GM19239 (cell line): ENCODE results near the gene SMAD6.
"Not testable (repeated sequence)": the region's sequence is repeated elsewhere in the genome, so short reads cannot be mapped to it uniquely, and the experiment has no call there.

Experiments
- DNase-seq: peaks from one replicate; pipeline ENCODE4 v3.0.0; 2011; ENCODE audit warnings: low spot score; ENCODE audit not compliant: insufficient read length
- FAIRE-seq: peaks from 2 replicates; lab custom pipeline; 2011; peaks lifted over from hg19 to GRCh38; lab: Jason Lieb, UNC

Gene SMAD6

DNA sequence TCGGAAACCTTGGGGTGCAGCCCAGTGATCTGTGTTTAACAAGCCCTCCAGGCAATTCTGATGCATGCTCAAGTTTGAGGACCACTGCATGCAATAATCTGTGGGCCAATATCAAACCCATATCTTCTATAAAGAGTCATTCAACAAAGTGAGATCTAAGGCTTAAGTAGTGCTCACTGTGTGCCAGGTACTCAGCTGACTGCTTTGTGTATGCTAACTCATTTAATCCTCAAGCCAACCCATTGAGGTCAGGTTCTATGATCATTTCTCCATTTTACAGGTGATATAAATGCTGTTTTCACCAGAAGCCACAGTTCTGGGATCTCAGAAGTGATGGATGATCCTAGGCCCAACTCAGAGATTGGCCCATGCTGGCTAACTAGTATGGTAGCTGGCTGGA lies 101.7 kb downstream of the SMAD6 start:
- FAIRE-seq (no peak), DNase-seq (no peak)

DNA sequence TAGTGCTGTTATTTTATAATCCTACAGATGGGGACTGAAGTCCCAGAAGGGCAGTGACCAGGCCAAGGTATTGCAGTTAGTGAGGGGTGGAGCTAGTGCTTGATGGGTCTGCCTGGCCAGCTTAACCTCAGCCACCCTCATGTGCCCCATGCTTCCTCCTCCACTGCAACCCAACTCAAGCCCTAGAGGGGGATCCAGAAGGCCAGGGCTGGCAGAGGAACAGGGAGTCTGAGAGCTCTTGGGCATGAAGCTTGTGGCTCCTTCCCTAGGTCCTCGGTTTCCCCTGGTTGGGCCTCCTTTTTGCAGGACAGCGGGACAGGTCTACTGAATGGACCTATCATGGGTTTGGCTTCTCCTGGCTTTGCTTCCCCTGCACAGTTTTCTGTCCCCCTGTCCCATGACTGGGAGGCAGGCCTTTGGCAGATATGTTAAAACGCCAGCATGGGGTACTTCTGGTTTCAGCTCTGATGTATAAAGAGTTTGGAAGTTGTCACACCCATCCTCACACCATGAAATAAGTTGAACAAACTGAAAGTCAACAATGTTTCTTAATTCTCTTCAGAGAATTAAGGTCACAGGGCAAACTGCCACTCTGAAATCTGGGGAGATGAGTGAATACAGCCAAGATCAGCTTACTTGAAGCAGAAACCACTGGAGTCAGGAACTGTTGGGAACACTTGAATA lies 103.3 kb downstream of the SMAD6 start:
- DNase-seq, result no peak
- FAIRE-seq, result no peak

DNA sequence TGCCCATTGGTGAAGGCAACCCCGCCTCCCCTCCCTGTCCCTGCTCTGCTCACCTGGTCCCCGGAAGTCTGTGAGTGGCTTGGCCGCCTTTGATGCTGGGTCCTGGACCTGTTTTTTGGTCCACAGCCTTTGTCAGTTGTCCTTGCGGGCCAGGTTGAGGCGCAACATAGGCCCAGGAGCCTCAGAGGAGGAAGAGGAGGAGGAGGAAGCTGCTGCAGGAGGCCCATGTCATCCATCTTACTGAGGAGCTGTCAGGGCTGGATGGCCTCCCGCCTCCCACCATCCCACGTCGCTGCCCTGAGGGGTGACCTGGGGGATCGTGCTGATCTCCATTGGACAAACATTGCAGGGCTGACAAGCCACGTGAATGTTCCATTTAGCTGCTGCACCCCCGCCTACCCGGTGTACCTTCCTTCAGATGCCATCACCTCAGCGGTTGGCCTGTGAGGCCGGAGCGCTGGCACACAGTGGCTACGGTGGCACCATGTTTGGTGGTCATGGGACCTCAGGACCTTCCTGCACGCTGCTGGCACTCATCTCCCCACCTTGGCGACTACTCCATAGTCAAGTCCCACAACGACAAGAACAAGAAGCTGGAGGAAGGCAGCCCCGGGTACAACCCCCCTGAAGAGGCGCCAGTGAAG lies 106.3 kb downstream of the SMAD6 start:
- no peak for FAIRE-seq
- no peak for DNase-seq

DNA sequence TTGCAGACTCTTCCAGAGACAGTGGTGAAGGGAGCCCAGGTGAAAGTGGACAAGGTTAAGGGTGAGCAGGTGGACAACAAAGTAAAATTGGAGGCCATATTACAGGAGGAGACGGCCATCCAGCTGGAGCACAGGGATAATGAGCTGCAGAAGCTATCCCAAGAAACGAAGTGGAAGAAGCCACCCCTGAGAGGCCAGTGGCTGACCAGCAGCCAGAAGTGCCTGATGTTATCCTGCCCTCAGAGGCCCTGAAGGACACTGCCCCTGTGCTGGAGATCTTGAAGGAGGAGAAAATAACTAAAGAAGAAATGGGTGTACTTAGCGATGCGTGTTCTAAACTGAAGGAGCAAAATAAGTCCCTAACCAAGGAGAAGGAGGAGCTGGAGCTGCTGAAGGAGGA lies 107.6 kb downstream of the SMAD6 start:
- FAIRE-seq, result no peak
- DNase-seq, result no peak

DNA sequence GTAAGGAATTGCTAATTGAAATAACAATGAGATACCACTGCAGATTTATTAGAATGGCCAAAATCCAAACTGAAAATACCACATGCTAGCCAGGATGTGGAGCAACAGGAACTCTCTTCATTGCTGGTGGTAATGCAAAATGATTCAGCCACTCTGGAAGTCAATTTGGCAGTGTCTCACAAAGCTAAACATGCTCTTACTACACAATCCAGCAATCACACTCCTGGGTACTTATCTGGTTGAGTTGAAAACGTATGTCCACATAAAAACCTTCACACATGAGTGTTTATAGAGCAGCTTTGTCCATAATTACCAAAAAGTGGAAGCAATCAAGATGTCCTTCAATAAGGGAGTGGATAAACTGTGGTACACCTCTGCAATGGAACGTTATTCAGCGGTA lies 113.3 kb downstream of the SMAD6 start:
- no peak for DNase-seq
- no peak for FAIRE-seq

DNA sequence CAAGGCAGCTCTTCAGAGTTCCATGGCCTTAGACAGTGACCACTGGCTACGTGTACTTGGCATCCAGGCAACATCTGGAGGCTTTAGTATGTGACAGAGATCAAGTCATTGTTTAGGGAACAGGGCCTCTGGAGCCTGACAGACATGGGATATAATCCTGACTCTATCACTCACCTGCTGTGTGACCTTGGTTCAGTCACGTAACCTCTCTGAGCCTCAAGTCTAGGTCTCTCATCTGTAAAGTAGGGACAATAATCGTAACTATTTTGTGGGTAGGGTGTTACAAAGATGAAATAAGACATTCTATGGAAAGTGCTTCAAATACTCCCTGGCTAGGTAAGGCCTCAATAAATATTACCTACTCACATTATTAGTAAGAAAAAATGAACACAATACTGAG lies 114.2 kb downstream of the SMAD6 start:
- FAIRE-seq (no peak), DNase-seq (no peak)

DNA sequence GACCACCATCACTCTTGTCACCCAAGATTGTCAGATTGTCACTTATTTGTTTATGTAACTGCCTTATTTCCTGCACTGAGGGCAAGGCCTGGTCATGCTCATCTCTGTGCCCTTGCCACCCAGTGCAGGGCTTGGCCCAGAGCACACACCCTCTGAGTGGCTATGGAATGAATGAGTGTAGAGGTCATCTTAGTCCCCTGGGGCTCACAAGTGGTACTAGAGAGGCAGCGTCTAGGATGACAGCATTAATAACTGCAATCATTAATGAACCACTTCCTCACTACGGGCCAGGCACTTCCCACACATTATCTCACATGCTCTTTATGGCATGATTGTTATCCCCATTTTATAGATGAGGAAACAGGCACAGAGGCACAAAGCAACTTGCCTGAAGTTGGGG lies 117.0 kb downstream of the SMAD6 start:
- no peak for DNase-seq
- no peak for FAIRE-seq

DNA sequence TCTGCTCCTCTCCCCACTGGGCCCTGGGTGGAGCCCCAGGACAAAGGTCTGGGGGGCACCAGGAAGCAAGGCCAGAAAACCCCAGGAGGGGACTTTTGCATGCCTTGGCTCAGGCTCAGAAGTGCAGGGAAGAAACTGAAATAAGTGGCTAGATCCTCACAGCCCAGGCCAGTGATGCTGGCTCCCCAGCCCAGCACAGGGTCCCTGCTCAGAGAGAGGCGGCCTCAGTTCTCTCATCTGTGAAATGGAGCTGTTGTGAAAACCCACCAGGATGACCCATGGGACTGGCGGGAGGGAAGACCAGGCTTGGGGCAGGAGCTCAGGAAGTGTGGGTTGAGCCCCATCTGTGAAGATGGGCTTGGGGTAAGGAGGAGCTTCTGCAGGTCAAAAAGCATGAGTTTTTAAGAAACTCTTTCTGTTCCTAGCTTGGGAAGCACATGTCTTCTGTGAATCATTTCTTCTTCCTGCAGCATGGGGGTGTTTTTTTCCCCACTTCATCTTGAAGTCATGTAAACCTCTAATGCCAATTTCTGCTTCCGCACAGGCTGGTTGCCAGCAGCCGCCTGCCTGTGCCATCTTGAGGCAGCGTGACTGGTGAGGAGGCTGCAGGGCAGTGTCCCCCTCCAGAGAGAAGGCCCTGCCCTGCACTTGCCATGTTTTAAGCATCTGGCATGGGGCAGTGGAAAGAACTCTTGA lies 118.6 kb downstream of the SMAD6 start:
- no peak for DNase-seq
- no peak for FAIRE-seq

DNA sequence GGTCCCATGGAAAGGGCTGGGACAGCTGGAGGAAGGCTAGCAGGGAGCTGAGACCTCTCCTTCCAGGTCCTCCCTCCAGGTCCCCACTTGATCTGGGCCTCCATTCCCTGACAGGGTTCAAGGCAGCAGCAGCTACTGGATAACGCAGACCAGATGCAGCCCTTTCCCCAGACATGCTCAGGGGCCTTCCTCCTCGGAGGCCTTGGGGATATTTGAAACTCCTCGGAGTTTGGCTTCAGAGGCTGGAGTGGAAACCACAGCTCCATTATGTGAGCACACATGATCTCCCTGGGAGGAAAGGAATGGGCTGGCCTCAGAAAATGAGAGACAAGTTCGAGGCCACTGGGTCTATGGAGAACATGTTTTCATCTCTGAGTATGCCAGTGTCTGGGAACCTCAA lies 119.3 kb downstream of the SMAD6 start:
- DNase-seq (no peak), FAIRE-seq (no peak)

DNA sequence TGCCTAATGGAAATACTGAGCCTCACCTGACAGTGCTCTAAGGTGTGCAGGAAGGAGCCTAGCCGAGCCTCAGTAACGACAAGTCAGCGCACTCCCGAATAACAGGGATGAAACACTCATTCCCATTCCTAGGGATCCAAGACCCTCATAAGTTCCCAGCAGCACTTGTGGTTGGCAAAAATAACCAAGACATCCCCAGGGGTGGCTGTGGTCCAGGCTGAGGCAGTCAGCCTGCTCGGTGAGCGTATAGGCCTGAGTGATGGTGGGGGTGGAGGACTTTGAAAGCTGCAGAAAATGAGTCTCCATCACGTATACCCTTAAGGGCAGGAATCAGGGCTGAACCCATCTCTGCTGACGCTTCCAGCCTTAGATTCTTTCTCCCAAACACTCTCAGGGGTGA lies 120.1 kb downstream of the SMAD6 start:
- FAIRE-seq (no peak), DNase-seq (no peak)

DNA sequence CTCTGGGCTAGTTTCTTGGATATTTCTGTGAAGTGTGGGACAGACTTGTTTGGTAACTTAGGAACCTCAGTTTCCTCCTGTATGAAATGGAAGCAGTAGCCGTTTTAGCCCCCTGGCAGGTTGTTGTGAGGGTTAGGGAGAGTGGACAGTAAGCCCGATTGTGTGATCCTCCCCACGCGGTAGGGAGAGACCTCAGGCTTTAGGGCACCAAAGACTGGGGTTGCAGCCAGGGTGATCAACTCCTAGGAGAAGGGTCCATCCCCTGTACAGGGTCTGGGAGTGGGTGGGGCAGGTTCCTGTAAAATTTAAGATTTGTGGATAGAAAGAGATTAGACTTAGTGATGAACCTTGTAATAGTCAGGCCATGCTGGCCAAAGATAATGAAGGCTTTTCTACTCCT lies 120.5 kb downstream of the SMAD6 start:
- DNase-seq (no peak), FAIRE-seq (no peak)

DNA sequence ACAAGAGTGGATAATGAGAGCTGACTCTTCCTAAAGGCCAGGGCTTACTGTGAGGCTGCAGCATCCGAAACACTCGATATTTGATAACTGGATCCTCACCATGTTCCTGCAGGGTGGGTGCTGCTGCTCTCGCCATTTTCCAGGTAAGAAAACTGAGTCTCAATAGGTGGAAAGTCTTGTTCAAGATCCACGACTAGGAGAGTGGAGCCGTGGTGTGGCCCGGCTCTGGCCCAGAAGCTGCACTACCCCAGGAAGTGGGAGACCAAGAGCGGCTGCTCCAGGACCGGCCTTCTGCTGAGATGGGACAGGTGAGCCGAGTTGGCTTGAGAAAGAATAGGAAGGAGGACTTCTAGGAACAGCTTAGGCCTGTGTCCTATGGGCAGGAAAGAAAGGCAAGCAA lies 121.6 kb downstream of the SMAD6 start:
- DNase-seq (no peak), FAIRE-seq (no peak)

DNA sequence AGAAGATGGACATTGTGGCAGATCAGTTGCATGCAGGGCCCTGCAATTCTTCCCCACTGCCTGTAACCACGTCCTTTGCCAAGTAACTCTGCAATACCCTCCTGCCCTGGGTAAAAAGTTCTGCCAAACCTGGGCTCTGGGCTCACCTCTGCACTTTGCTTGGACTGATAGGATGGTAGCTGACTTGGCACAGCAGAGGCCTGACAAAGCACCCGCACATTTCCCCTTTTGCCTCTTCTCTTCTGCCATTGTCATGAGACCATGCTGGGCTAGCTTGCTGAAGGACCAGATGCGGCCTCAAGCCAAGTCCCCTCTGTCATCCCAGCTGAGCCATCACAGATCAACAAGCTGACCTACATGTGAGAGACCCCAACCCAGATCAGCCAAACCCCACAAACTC lies 122.4 kb downstream of the SMAD6 start:
- DNase-seq (no peak), FAIRE-seq (no peak)

DNA sequence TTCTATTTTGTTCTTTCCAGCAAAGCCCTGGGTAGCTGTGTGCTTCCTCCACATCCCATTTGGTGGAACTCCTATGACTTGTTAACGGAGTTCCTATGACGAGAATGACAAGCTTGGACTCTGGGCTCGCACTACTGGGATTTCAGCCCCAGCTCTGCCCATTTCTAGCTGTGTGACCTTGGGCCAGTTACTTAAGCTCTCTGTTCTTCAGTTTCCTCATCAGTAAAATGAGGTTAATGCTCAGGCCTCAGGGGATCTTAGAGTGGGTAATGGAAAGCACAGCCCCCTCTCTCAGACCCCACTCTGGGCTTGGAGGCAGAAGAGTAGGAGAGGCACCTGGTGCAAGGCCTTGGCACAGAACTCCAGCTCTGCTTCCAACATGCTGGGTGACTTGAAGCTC lies 123.1 kb downstream of the SMAD6 start:
- no peak for DNase-seq
- no peak for FAIRE-seq

DNA sequence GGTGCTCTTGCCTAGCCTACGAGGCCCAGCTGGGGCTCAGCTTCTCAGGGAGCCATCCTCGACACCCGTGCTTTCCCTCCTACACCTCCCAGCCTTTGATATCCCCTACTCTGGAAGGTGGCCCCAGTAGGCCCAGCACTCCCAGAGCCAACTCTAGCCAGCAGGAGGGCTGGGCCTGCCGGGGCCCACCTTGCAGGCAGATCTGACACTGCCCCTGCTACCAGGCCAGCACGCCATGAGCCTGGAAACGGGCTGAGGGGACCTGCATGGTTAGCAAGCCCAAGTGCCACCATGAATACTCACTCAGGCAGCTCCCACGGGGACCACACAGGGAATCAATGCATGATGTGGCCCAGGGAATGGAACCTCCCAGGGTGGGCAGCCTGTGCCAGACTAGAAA lies 123.7 kb downstream of the SMAD6 start:
- DNase-seq (no peak), FAIRE-seq (no peak)

DNA sequence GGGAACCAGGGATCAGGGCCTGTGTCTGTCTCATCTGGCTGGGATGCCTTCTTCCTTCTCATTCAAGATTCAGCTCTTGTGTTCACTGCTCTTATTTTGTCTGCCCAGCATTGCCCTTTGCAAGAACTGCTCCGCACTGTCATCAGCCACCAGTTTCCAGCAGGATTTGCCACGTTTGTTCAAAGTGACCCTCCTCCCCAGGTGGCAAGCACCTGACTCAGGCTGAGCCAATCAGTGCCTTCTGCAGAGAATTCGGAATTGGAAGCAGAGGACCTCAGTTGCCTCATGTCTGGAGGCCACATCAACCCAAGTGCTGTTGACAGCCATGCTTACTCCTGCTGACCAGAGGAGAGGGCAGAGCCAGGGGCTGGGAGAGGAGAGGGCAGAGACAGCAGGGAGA lies 124.5 kb downstream of the SMAD6 start:
- no peak for FAIRE-seq
- no peak for DNase-seq

DNA sequence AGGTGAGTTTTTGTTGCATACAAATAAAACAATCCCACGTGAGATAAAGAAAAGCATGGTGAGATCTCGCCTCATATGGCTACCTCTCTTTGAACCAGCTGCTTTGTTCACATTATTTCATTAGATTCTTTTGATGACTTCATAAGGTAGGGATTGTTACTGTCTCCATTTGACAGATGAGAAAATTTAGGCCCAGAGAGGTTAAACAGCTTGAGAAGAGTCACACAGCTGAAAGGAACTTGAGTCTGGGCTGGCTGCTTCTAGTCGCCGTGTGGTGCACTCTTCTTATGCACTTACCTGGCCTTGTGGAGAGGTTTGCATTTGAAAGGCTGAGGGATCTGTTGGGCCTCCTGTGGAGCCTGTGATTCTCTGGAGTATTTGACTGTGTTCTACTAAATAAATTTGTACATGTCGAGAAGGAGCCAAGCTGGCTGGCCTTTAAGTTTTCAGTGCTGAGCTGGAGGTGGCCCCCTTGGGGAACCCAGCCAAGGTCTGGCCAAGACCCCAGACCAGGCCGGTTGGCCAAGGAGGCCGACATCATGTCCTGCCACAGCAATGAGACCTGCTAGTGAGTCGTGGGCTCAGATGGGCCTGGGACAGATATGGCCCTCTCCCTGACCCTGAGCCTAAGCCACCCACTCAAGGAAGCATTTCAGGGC lies 125.1 kb downstream of the SMAD6 start:
- DNase-seq (no peak), FAIRE-seq (no peak)

DNA sequence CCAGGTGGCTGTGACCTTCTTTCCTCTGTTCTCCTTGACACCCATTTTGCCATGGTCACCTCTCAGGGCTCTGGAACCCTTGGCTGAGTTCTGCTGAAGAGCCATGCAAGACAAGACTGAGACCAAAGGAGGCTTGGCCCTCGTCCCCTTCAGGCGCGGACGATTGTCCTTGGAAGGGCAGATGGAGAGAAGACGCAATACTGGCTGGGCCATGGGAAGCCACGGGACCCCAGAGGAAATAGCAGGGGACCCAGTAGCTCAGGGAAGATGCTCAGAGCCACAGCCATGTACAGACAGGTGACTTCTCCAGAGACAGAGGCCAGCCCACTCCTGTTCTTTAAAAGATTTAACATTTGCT lies 125.6 kb downstream of the SMAD6 start:
- DNase-seq (no peak), FAIRE-seq (no peak)

DNA sequence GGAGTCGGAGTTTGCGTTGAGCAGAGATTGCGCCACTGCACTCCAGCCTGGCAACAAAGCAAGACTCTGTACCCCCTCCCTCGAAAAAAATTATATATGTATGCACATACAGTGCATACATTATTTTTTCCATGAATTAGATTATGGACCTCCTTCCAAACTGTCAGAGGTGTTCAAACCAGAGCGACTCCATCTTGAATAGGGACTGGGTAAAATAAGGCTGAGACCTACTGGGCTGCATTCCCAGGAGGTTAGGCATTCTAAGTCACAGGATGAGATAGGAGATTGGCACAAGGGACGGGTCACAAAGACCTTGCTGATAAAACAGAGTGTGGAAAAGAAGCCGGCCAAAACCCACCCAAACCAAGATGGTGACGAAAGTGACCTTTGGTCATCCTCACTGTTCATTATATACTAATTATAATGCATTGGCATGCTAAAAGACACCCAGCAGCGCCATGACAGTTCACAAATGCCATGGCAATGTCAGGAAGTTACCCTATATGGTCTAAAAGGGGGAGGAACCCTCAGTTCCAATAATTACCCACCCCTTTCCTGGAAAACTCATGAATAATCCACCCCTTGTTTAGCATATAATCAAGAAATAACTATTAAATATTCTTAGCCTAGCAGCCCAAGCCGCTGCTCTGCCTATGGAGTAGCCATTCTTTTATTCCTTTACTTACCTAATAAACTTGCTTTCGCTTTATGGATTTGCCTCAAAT lies 126.9 kb downstream of the SMAD6 start:
- not testable (repeated sequence) for FAIRE-seq, DNase-seq

DNA sequence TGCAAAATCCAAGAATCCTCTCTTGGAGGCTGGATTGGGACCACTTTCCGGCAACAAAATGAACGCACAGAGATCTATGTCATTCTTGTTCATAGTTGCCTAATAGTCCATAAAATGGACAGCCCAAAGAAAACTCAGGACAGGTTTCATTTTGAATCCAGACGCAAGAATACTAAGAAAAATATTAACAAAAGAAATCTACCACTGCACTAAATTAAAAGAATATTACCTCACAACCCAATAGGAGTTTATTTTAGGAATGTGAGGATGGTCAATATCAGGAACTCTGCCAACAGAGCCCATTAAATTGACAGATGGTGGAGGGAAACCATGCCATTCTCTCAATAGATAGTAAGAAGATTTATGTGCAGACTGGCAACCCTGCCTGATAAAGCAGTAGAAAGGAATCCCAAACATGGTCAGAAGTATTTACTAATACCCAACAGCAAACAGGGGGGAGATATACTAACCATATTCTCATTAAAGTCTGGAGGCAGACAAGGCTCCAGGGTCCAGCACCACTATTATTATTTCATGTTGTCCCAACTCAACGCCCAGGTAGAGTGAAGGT lies 127.6 kb downstream of the SMAD6 start:
- FAIRE-seq (no peak), DNase-seq (no peak)
